Measurements from ENCODE around the gene MCIDAS. TPM values are rescaled to one million over a fixed set of nuclear protein-coding genes. Genes with fewer than 3 reads are reported as not detected.

The MCIDAS gene
- total RNA-seq, 1 experiment from 2014 or later = 2.9 TPM

DNA sequence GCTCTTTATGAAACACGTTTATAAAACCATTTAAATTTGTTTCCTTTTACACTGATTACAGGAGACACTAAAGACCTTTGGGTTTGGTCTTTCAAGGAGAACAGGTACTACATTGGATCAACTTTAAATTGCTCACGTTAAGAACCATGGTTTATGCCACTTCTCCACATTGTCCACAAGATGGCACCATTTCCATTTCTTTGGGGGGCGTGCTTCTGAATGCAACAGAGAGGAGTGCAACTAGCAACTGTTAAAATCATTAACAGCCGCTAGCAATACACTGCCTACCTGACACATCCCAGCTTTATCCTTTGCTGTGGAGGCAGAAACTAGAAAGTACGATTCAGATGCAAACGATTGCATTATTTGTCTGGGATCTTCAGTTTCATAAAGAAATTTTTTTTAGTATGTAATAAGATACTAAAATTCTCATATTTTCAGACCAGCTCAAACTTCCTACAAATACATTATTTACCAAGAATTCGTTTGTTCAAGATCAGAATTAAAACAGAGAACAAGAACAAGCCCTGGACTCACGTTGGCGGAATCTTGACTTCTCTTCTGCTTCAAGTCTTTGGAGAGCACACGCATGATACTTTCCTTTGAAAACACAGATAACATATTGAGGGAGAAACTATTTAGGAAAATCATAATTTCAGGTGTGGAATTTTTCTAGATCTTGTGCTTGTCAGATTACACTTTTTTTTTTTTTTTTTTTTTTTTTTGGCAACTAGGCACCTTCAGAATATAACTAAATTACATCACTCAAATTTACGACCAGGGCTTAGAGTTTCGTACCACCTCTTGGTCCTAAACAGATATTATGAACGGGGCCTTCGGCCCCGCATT, 54.8 kb downstream of the MCIDAS start:
- TF ChIP-seq, protein P1, sequence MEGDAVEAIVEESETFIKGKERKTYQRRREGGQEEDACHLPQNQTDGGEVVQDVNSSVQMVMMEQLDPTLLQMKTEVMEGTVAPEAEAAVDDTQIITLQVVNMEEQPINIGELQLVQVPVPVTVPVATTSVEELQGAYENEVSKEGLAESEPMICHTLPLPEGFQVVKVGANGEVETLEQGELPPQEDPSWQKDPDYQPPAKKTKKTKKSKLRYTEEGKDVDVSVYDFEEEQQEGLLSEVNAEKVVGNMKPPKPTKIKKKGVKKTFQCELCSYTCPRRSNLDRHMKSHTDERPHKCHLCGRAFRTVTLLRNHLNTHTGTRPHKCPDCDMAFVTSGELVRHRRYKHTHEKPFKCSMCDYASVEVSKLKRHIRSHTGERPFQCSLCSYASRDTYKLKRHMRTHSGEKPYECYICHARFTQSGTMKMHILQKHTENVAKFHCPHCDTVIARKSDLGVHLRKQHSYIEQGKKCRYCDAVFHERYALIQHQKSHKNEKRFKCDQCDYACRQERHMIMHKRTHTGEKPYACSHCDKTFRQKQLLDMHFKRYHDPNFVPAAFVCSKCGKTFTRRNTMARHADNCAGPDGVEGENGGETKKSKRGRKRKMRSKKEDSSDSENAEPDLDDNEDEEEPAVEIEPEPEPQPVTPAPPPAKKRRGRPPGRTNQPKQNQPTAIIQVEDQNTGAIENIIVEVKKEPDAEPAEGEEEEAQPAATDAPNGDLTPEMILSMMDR (IDR thresholded peaks at IDR 0.05) = peak; percentile 83
- TF ChIP-seq SIN3A (IDR thresholded peaks at IDR 0.05; ENCODE audit: borderline replicate concordance, insufficient read depth, low read depth, low read length) (no peak), TCF7L2 (IDR thresholded peaks at IDR 0.05; ENCODE audit: low read depth, low read length) (no peak)
- in situ Hi-C loops (cut with HindIII; ENCODE audit: low pct_unique_long_range_greater_than_20kb, low sequenced_read_pairs) (no loop called here), intact Hi-C loops (cut with micrococcal nuclease; ENCODE audit: unreplicated experiment) (loop anchor here (2.0 kb wide), 1 partner anchor 55 kb away; the partner anchor contains the start of gene MCIDAS)
- BruUV-seq (replicated peaks) = no TSS peak
- CTCF ChIA-PET = interaction anchor here (0.5 to 1.9 kb wide), 7 partner anchors 13 to 1752 kb away, joined by 3 to 6 read pairs (median 4); partner anchors contain the start of gene GPX8
- Histone ChIP-seq H3K36me3 (ENCODE audit: control insufficient read depth, insufficient read depth, low read length) (no peaks in the 10 kb centered on the region), H3K27me3 (ENCODE audit: control insufficient read depth, insufficient read depth, low read length) (no peaks in the 10 kb centered on the region), H3K4me1 (ENCODE audit: control insufficient read depth, insufficient read depth, low read length) (peaks cover 23% of the 10 kb centered on the region), H3K27ac (ENCODE audit: low read length) (no peak overlapping the region), H3K4me3 (ENCODE audit: low read depth in 2 of 2, low read length in 2 of 2) (peak overlapping the region; percentile 48 to 83), H3K9me3 (ENCODE audit: control insufficient read depth, insufficient read depth, low read depth, low read length) (no peaks in the 10 kb centered on the region)
- DNase-seq (ENCODE audit: low read depth, low spot score) (peak; percentile 65), ATAC-seq (peak; percentile 62)
- POLR2A ChIA-PET = no interaction called here

DNA sequence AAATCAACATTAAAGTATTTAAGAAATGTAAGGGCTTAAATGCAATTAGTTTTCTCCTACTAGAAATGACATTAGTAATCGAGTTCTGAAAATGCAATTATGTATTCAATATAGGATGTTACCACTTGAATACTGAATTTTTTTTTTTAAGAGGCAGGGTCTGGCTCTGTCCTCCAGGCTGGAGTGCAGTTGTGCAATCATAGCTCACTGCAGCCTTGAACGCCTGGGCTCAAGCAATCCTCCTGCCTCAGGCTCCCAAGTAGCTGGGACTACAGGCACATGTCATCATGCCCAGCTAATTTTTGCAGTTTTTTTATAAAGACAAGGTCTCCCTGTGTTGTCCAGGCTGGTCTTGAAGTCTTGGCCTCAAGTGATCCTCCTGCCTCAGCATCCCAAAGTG, 55.6 kb downstream of the MCIDAS start:
- intact Hi-C loops (cut with micrococcal nuclease; ENCODE audit: unreplicated experiment) = no loop called here
- no TSS peak for BruUV-seq (replicated peaks)

More for the DNA sequence above, 55.6 kb downstream of the MCIDAS start:
- no peak overlapping the region for H3K27ac ChIP-seq (ENCODE audit: low read length)
- no peaks in the 10 kb centered on the region for H3K27me3 ChIP-seq (ENCODE audit: control insufficient read depth, insufficient read depth, low read length)
- H3K36me3 ChIP-seq (ENCODE audit: control insufficient read depth, insufficient read depth, low read length) = no peaks in the 10 kb centered on the region
- H3K4me1 ChIP-seq (ENCODE audit: control insufficient read depth, insufficient read depth, low read length) = peaks cover 17% of the 10 kb centered on the region
- no peak overlapping the region for H3K4me3 ChIP-seq (ENCODE audit: low read depth in 2 of 2, low read length in 2 of 2)
- H3K9me3 ChIP-seq (ENCODE audit: control insufficient read depth, insufficient read depth, low read depth, low read length) = no peaks in the 10 kb centered on the region
- in situ Hi-C loops (cut with HindIII; ENCODE audit: low pct_unique_long_range_greater_than_20kb, low sequenced_read_pairs) = no loop called here
- ChIA-PET CTCF (interaction anchor here (0.6 to 1.9 kb wide), 2 partner anchors 12 to 1753 kb away, joined by 3 to 6 read pairs; partner anchors contain the start of gene GPX8), POLR2A (no interaction called here)
- DNase-seq (ENCODE audit: low read depth, low spot score) (no peak), ATAC-seq (no peak)
- TF ChIP-seq, protein P1 (IDR thresholded peaks at IDR 0.05) = no peak
- TF ChIP-seq, protein P2, sequence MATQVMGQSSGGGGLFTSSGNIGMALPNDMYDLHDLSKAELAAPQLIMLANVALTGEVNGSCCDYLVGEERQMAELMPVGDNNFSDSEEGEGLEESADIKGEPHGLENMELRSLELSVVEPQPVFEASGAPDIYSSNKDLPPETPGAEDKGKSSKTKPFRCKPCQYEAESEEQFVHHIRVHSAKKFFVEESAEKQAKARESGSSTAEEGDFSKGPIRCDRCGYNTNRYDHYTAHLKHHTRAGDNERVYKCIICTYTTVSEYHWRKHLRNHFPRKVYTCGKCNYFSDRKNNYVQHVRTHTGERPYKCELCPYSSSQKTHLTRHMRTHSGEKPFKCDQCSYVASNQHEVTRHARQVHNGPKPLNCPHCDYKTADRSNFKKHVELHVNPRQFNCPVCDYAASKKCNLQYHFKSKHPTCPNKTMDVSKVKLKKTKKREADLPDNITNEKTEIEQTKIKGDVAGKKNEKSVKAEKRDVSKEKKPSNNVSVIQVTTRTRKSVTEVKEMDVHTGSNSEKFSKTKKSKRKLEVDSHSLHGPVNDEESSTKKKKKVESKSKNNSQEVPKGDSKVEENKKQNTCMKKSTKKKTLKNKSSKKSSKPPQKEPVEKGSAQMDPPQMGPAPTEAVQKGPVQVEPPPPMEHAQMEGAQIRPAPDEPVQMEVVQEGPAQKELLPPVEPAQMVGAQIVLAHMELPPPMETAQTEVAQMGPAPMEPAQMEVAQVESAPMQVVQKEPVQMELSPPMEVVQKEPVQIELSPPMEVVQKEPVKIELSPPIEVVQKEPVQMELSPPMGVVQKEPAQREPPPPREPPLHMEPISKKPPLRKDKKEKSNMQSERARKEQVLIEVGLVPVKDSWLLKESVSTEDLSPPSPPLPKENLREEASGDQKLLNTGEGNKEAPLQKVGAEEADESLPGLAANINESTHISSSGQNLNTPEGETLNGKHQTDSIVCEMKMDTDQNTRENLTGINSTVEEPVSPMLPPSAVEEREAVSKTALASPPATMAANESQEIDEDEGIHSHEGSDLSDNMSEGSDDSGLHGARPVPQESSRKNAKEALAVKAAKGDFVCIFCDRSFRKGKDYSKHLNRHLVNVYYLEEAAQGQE (IDR thresholded peaks at IDR 0.05; ENCODE audit: insufficient read depth in 1 of 2, low read depth in 2 of 2, low read length in 1 of 2) = no peak
- no peak for TF ChIP-seq POLR2AphosphoS5 (IDR thresholded peaks at IDR 0.05; ENCODE audit: low read depth, low read length)
- TF ChIP-seq TCF7L2 (IDR thresholded peaks at IDR 0.05; ENCODE audit: low read depth, low read length) = no peak
- TF ChIP-seq SIN3A (IDR thresholded peaks at IDR 0.05; ENCODE audit: borderline replicate concordance, insufficient read depth, low read depth, low read length) = no peak

Small RNAs within 50 kb of the gene (microRNA-seq; reads per million reads assigned to microRNA genes)
- gene MIR449A (ENCODE audit: unreplicated experiment) (276 reads per million, percentile 67 among the genes with 10 or more reads in this experiment), gene MIR449B (ENCODE audit: unreplicated experiment) (5.1 reads per million, percentile 14 among the genes with 10 or more reads in this experiment), gene MIR449C (ENCODE audit: unreplicated experiment) (41.9 reads per million, percentile 46 among the genes with 10 or more reads in this experiment)

Other genes starting within 250 kb of the MCIDAS start
- not detected for gene ESM1, start 241.7 kb downstream of the MCIDAS start, total RNA-seq (2021; ENCODE audit: unreplicated experiment)
- not detected for gene GZMK, start 203.1 kb downstream of the MCIDAS start, total RNA-seq (2021; ENCODE audit: unreplicated experiment)
- gene GZMA, start 124.7 kb downstream of the MCIDAS start, total RNA-seq (2021; ENCODE audit: unreplicated experiment) = not detected
- 24.8 TPM for gene GPX8, start 67.1 kb downstream of the MCIDAS start, total RNA-seq (2021; ENCODE audit: unreplicated experiment)
- gene CDC20B, start 54.1 kb downstream of the MCIDAS start, total RNA-seq (2021; ENCODE audit: unreplicated experiment) = 0.08 TPM
- gene CCNO, start 6.3 kb upstream of the MCIDAS start, total RNA-seq (2021; ENCODE audit: unreplicated experiment) = 12.3 TPM
- 30.1 TPM for gene DHX29, start 80.4 kb upstream of the MCIDAS start, total RNA-seq (2021; ENCODE audit: unreplicated experiment)
- gene MTREX, start 80.7 kb upstream of the MCIDAS start, total RNA-seq (2021; ENCODE audit: unreplicated experiment) = 97.0 TPM

Data from Panc1 (cell line).